ENCODE measurements around the gene ATG10. TPM values are rescaled to one million over a fixed set of nuclear protein-coding genes. Genes with fewer than 3 reads are reported as not detected.

Gene ATG10
- 10 to 100 TPM in 1 of 4 donors, 1 to 10 TPM in 3; 1.0 to 15.4 (median 6.5) TPM for total RNA-seq

GRCh38 chr5:81971712-81972491 lies at the start of gene ATG10:
TSS of gene ATG10 (plus strand) at chr5:81972023. CDS start at chr5:81987571, 15,548 bp downstream.
- Histone ChIP-seq H3K4me1 (no peaks in the 10 kb centered on the region), H3K9me3 (no peaks in the 10 kb centered on the region), H3K27ac (peak within 1 kb of the TSS; percentile 99), H3K36me3 (no peaks in the 10 kb centered on the region), H3K27me3 (no peaks in the 10 kb centered on the region), H3K4me3 (peak within 1 kb of the TSS; percentile 55 to 87)
- intact Hi-C loops (cut with DNase I; ENCODE audit: low total_unique reads) = no loop called here
- DNase-seq = peak; percentile 89 to 93
- peak in 1 of 4 experiments; percentile 36 for TF ChIP-seq CTCF (IDR thresholded peaks at IDR 0.05)
- peak; percentile 92 to 99 for TF ChIP-seq POLR2A (IDR thresholded peaks at IDR 0.05)

- Histone ChIP-seq H3K4me3 (no peak overlapping the region), H3K27ac (no peak overlapping the region), H3K27me3 (no peaks in the 10 kb centered on the region), H3K4me1 (no peaks in the 10 kb centered on the region), H3K36me3 (no peaks in the 10 kb centered on the region), H3K9me3 (no peaks in the 10 kb centered on the region)
- intact Hi-C loops (cut with DNase I; ENCODE audit: low total_unique reads) = no loop called here
- no peak for DNase-seq
- TF ChIP-seq POLR2A (IDR thresholded peaks at IDR 0.05) (no peak), CTCF (IDR thresholded peaks at IDR 0.05) (no peak)
Observed at GRCh38 chr5:81922854-81923279, 49.0 kb upstream of the ATG10 start.

GRCh38 chr5:81924442-81924841 lies 47.4 kb upstream of the ATG10 start:
- DNase-seq = no peak
- Histone ChIP-seq H3K9me3 (no peaks in the 10 kb centered on the region), H3K4me1 (no peaks in the 10 kb centered on the region), H3K27me3 (no peaks in the 10 kb centered on the region), H3K4me3 (no peak overlapping the region), H3K36me3 (no peaks in the 10 kb centered on the region), H3K27ac (no peak overlapping the region)
- TF ChIP-seq POLR2A (IDR thresholded peaks at IDR 0.05) = no peak
- no peak for TF ChIP-seq CTCF (IDR thresholded peaks at IDR 0.05)
- intact Hi-C loops (cut with DNase I; ENCODE audit: low total_unique reads) = no loop called here

GRCh38 chr5:81925009-81925408 lies 46.8 kb upstream of the ATG10 start:
- intact Hi-C loops (cut with DNase I; ENCODE audit: low total_unique reads) = no loop called here
- no peak for TF ChIP-seq POLR2A (IDR thresholded peaks at IDR 0.05)
- TF ChIP-seq CTCF (IDR thresholded peaks at IDR 0.05) = no peak
- DNase-seq = no peak
- Histone ChIP-seq H3K36me3 (no peaks in the 10 kb centered on the region), H3K4me3 (no peak overlapping the region), H3K27me3 (no peaks in the 10 kb centered on the region), H3K4me1 (no peaks in the 10 kb centered on the region), H3K27ac (no peak overlapping the region), H3K9me3 (no peaks in the 10 kb centered on the region)

GRCh38 chr5:81925981-81926380 lies 45.8 kb upstream of the ATG10 start:
- intact Hi-C loops (cut with DNase I; ENCODE audit: low total_unique reads) = no loop called here
- H3K27me3 ChIP-seq = no peaks in the 10 kb centered on the region
- no peak for DNase-seq
- no peaks in the 10 kb centered on the region for H3K36me3 ChIP-seq
- no peak overlapping the region for H3K27ac ChIP-seq
- TF ChIP-seq CTCF (IDR thresholded peaks at IDR 0.05) (no peak), POLR2A (IDR thresholded peaks at IDR 0.05) (no peak)
- H3K4me1 ChIP-seq = no peaks in the 10 kb centered on the region
- no peaks in the 10 kb centered on the region for H3K9me3 ChIP-seq
- H3K4me3 ChIP-seq = no peak overlapping the region

All from uterus (tissue), 4 donors.